B cell (primary cell): ENCODE data around the gene ERG. TPM values are rescaled to one million over a fixed set of nuclear protein-coding genes. Genes with fewer than 3 reads are reported as not detected.

Source experiments
- ATAC-seq: fragments of 200-7000 bp; cut with Tn5 transposase; one replicate; pipeline ENCODE4 v1.10.0; 2021; ENCODE audit warnings: low read depth, mild to moderate bottlenecking, moderate number of reproducible peaks, moderate library complexity
- CTCF ChIA-PET: fragments of 350-600 bp; sonication (Branson Sonifier 250); formaldehyde crosslinking; loops from one replicate; lab custom pipeline; 2021; ENCODE audit warnings: antibody characterized with exemption, inconsistent platforms; lab: Charles Lee
- POLR2A ChIA-PET: fragments of 350-600 bp; sonication (Branson Sonifier 250); formaldehyde crosslinking; loops from one replicate; lab custom pipeline; 2021; ENCODE audit warnings: antibody characterized with exemption; lab: Charles Lee
- DNase-seq: peaks from one replicate; pipeline ENCODE4 v3.0.0; 2013
- H2AFZ ChIP-seq: 2 replicates; pipeline ENCODE4 v1.6.1; 2012; ENCODE audit warnings: mild to moderate bottlenecking, low read depth, low read length; ENCODE audit not compliant: insufficient read depth, poor library complexity, severe bottlenecking
- H3K27ac ChIP-seq, 2 donors: 1 replicate in 1 of 2; 2 replicates in 1 of 2; pipeline ENCODE4 v1.5.1; 2012 to 2013; ENCODE audit warnings: low read length in 2 of 2, mild to moderate bottlenecking in 2 of 2, moderate library complexity in 1 of 2
- H3K27me3 ChIP-seq, 4 experiments: fragments of 200-600 bp in 1 of 4; sonication (generic) in 1 of 4; replicated peaks in 1 of 4; 1 replicate in 2 of 4; 2 replicates in 2 of 4; pipeline versions ENCODE4 v1.6.1 to v1.7.0; 2013 to 2016; ENCODE audit warnings: low read length in 3 of 4, mild to moderate bottlenecking in 2 of 4, mixed read lengths in 1 of 4, moderate library complexity in 1 of 4; ENCODE audit not compliant: insufficient read depth in 4 of 4, control insufficient read depth in 3 of 4; ENCODE audit errors: control extremely low read depth in 1 of 4
- H3K36me3 ChIP-seq, 2 experiments: replicated peaks in 1 of 2; 1 replicate in 1 of 2; 2 replicates in 1 of 2; pipeline versions ENCODE4 v1.6.1 to v1.7.1; 2013; ENCODE audit warnings: low read length in 1 of 2; ENCODE audit not compliant: insufficient read depth in 2 of 2, control insufficient read depth in 1 of 2; ENCODE audit errors: control extremely low read depth in 1 of 2, extremely low read depth in 1 of 2
- H3K4me1 ChIP-seq, 2 donors: fragments of 200-600 bp in 1 of 2; sonication (generic) in 1 of 2; 1 replicate in 1 of 2; 2 replicates in 1 of 2; pipeline versions ENCODE4 v1.5.1 to v1.6.1; 2013 to 2017; ENCODE audit warnings: low read length in 2 of 2; ENCODE audit not compliant: control insufficient read depth in 2 of 2, insufficient read depth in 2 of 2
- H3K4me2 ChIP-seq: replicated peaks from 2 replicates; pipeline ENCODE3; 2012; ENCODE audit warnings: mild to moderate bottlenecking, low read depth, low read length; ENCODE audit not compliant: poor library complexity, severe bottlenecking
- H3K4me3 ChIP-seq, 5 experiments: fragments of 200-600 bp in 1 of 5; sonication (generic) in 1 of 5; 1 replicate in 3 of 5; 2 replicates in 2 of 5; pipeline versions ENCODE4 v1.5.1 to v1.7.0; 2011 to 2016; ENCODE audit warnings: low read length in 4 of 5, mild to moderate bottlenecking in 4 of 5, low read depth in 2 of 5, control low read depth in 1 of 5, moderate library complexity in 1 of 5; ENCODE audit not compliant: insufficient read depth in 1 of 5; ENCODE audit errors: control extremely low read depth in 1 of 5, extremely low read depth in 1 of 5
- H3K79me2 ChIP-seq: fragments of 200-600 bp; sonication (generic); one replicate; pipeline ENCODE4 v1.6.0; 2016; ENCODE audit warnings: low read length; ENCODE audit not compliant: control insufficient read depth, insufficient read depth
- H3K9ac ChIP-seq: fragments of 200-600 bp; sonication (generic); 2 replicates; pipeline ENCODE4 v1.6.1; 2017; ENCODE audit warnings: mild to moderate bottlenecking, low read length, moderate library complexity
- H3K9me3 ChIP-seq, 3 donors: one replicate each; pipeline versions ENCODE4 v1.6.1 to v1.7.1; 2013; ENCODE audit warnings: low read length in 2 of 3; ENCODE audit not compliant: control insufficient read depth in 2 of 3, insufficient read depth in 1 of 3; ENCODE audit errors: control extremely low read depth in 1 of 3
- H4K20me1 ChIP-seq: 2 replicates; pipeline ENCODE4 v1.6.0; 2012; ENCODE audit warnings: mild to moderate bottlenecking, low read length; ENCODE audit not compliant: insufficient read depth, control insufficient read depth, poor library complexity, severe bottlenecking
- H3K27ac Mint-ChIP-seq: one replicate; pipeline ENCODE4 v1.8.0; 2021; ENCODE audit warnings: mixed read lengths
- H3K27me3 Mint-ChIP-seq: one replicate; pipeline ENCODE4 v1.8.0; 2021; ENCODE audit warnings: mixed read lengths
- H3K4me1 Mint-ChIP-seq: one replicate; pipeline ENCODE4 v1.8.0; 2021; ENCODE audit warnings: mixed read lengths
- H3K4me3 Mint-ChIP-seq: one replicate; pipeline ENCODE4 v1.8.0; 2021; ENCODE audit warnings: mixed read lengths
- H3K9me3 Mint-ChIP-seq: one replicate; pipeline ENCODE4 v1.8.0; 2022; ENCODE audit warnings: mixed read lengths; ENCODE audit not compliant: insufficient read depth
- EZH2 ChIP-seq: IDR thresholded peaks from 2 replicates; pipeline ENCODE4 v1.6.1; 2012; ENCODE audit warnings: borderline replicate concordance, low read depth, mild to moderate bottlenecking, moderate library complexity, low read length; ENCODE audit not compliant: insufficient read depth, poor library complexity, severe bottlenecking
- WGBS: methylation state at CpG from one replicate; pipeline ENCODE4 v1.1.5; 2013; ENCODE audit warnings: missing lambda C conversion rate; ENCODE audit not compliant: insufficient coverage; 5-methylcytosine and 5-hydroxymethylcytosine counted together
- intact Hi-C: fragments of 100-400 bp; cut with micrococcal nuclease; formaldehyde crosslinking; loops from one replicate; pipeline ENCODE4 v1.10.0; 2022
- polyA plus RNA-seq: library from polyadenylated mRNA; depleted of rRNA; stranded (reverse); fragments of >200 nt; gene quantifications from 2 replicates; pipeline ENCODE4 v1.2.3, GENCODE V29; 2012
- total RNA-seq, 2 donors: library from RNA; stranded (reverse); fragments of 120-200 nt in 1 of 2; gene quantifications; 1 replicate in 1 of 2; 2 replicates in 1 of 2; pipeline versions ENCODE4 v1.2.3 to v1.2.4, GENCODE V29; 2013 to 2022
- TF ChIP-seq, protein P1 (sequence below): fragments of 200-600 bp; IDR thresholded peaks from one replicate; pipeline ENCODE4 v1.8.0; 2022; ENCODE audit warnings: antibody characterized with exemption, mild to moderate bottlenecking

Gene ERG
- total and polyA plus RNA-seq, 2 donors (not counting 1 experiment from before 2014, with no cell fraction given): 0.17 TPM; not detected in 1

DNA sequence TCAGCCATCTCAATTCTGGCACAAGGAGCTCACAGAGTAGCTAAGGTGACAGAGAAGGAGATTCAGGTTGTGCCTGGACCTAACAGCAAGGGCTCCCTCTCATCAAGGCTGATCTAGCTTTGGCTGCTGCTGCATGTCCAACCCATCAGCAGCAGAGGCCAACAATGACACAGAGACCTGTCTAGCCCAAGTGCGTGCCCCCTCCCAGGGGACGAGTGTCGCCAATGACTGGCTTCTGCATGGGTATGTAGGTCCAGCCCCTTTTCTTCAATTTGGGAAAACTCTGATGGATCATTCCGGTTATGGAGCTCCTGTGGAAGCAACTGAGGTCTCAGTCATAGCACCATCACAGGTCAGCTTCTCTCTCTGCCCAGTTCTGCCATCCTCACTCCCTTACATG lies 158.1 kb downstream of the ERG start:
- Histone ChIP-seq H3K9ac (no peak overlapping the region), H3K4me1 (no peaks in the 10 kb centered on the region), H3K27me3 (no peaks in the 10 kb centered on the region), H3K36me3 (no peaks in the 10 kb centered on the region), H3K9me3 (peaks cover 0 to 5% (median 0%) of the 10 kb centered on the region in 3 donors), H3K79me2 (no peaks in the 10 kb centered on the region), H3K27ac (no peak overlapping the region), H4K20me1 (no peaks in the 10 kb centered on the region), H3K4me3 (no peak overlapping the region), H3K4me2 (no peak overlapping the region), H2AFZ (no peak overlapping the region)
- intact Hi-C loops: no loop called here
- ChIA-PET POLR2A (no interaction called here), CTCF (no interaction called here)
- Mint-ChIP-seq H3K27ac (no peak overlapping the region), H3K27me3 (no peaks in the 10 kb centered on the region), H3K9me3 (no peaks in the 10 kb centered on the region), H3K4me3 (no peak overlapping the region), H3K4me1 (no peaks in the 10 kb centered on the region)
- DNase-seq: no peak
- ATAC-seq: no peak
- TF ChIP-seq, protein P1, sequence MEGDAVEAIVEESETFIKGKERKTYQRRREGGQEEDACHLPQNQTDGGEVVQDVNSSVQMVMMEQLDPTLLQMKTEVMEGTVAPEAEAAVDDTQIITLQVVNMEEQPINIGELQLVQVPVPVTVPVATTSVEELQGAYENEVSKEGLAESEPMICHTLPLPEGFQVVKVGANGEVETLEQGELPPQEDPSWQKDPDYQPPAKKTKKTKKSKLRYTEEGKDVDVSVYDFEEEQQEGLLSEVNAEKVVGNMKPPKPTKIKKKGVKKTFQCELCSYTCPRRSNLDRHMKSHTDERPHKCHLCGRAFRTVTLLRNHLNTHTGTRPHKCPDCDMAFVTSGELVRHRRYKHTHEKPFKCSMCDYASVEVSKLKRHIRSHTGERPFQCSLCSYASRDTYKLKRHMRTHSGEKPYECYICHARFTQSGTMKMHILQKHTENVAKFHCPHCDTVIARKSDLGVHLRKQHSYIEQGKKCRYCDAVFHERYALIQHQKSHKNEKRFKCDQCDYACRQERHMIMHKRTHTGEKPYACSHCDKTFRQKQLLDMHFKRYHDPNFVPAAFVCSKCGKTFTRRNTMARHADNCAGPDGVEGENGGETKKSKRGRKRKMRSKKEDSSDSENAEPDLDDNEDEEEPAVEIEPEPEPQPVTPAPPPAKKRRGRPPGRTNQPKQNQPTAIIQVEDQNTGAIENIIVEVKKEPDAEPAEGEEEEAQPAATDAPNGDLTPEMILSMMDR: no peak
- TF ChIP-seq EZH2: no peak
- 93% methylated on average over 4 of the region's 4 CpGs for WGBS

DNA sequence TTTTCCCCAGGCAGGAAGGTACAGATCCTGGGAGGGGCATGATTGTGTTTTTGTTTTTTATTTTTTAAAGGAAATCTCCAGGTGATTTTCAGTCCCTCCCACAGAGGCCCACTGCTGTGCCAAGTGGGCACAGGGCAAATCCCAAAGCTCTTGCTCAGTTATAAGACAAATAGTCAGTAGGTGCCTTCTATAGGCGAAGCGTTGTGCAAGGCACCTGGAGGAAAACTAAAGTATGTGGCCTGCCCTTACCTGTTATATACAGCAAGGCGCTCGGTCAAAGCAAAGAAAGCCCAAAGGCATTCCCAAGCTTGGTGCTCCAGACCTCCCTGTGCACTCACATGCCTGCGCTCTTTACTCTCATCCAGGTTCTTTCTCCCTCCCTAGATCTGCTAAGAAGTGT lies 160.5 kb downstream of the ERG start:
- no peaks in the 10 kb centered on the region for H3K4me1 Mint-ChIP-seq
- WGBS: 93% methylated on average over 2 of the region's 5 CpGs
- no peak for ATAC-seq

More for the DNA sequence above, 160.5 kb downstream of the ERG start:
- intact Hi-C loops: no loop called here
- no peak overlapping the region for H3K4me3 ChIP-seq
- TF ChIP-seq EZH2: no peak
- TF ChIP-seq, protein P1: no peak
- H4K20me1 ChIP-seq: no peaks in the 10 kb centered on the region
- Mint-ChIP-seq H3K27me3 (no peaks in the 10 kb centered on the region), H3K4me3 (no peak overlapping the region), H3K27ac (no peak overlapping the region), H3K9me3 (no peaks in the 10 kb centered on the region)
- DNase-seq: no peak
- H3K79me2 ChIP-seq: no peaks in the 10 kb centered on the region
- ChIA-PET POLR2A (no interaction called here), CTCF (no interaction called here)
- H3K4me2 ChIP-seq: no peak overlapping the region
- H3K27ac ChIP-seq: no peak overlapping the region
- peaks cover 0 to 5% (median 0%) of the 10 kb centered on the region in 3 donors for H3K9me3 ChIP-seq
- H2AFZ ChIP-seq: no peak overlapping the region
- H3K9ac ChIP-seq: no peak overlapping the region
- no peaks in the 10 kb centered on the region for H3K36me3 ChIP-seq
- H3K27me3 ChIP-seq: no peaks in the 10 kb centered on the region
- no peaks in the 10 kb centered on the region for H3K4me1 ChIP-seq
